GM19467 (cell line): ENCODE results near the gene SPG11.
"Not testable (repeated sequence)": the region's sequence is repeated elsewhere in the genome, so short reads cannot be mapped to it uniquely, and the experiment has no call there.

Source experiments
- ATAC-seq: cut with Tn5 transposase; IDR thresholded peaks from one replicate; pipeline ENCODE4 v1.9.1; 2021; ENCODE audit warnings: mild to moderate bottlenecking, moderate library complexity; ENCODE audit not compliant: unreplicated experiment

Gene SPG11

GRCh38 chr15:44676676-44677075, 13.2 kb upstream of the SPG11 start:
- no peak for ATAC-seq

GRCh38 chr15:44675911-44676310, 12.4 kb upstream of the SPG11 start:
- ATAC-seq, result no peak

- no peak for ATAC-seq
These were observed 10.2 kb upstream of the SPG11 start for GRCh38 chr15:44673639-44674038.

- no peak for ATAC-seq
These were observed 6.9 kb upstream of the SPG11 start for GRCh38 chr15:44670087-44670950.

GRCh38 chr15:44668921-44669320, 5.5 kb upstream of the SPG11 start:
- ATAC-seq, result no peak

- no peak for ATAC-seq
These were observed 3.5 kb upstream of the SPG11 start for GRCh38 chr15:44667039-44667360.

- no peak for ATAC-seq
These were observed 3.0 kb upstream of the SPG11 start for GRCh38 chr15:44666210-44667038.

- ATAC-seq, result peak; percentile 49
These were observed 718 bp downstream of the SPG11 start for GRCh38 chr15:44662478-44663409.

- ATAC-seq, result no peak
These were observed 1.9 kb downstream of the SPG11 start for GRCh38 chr15:44661576-44661975.

- ATAC-seq, result no peak
These were observed 4.4 kb downstream of the SPG11 start for GRCh38 chr15:44659056-44659455.

GRCh38 chr15:44657378-44657777, 6.1 kb downstream of the SPG11 start:
- ATAC-seq, result no peak

- ATAC-seq, result no peak
These were observed 6.5 kb downstream of the SPG11 start for GRCh38 chr15:44656913-44657312.

GRCh38 chr15:44656298-44656697, 7.2 kb downstream of the SPG11 start:
- no peak for ATAC-seq

- ATAC-seq, result no peak
These were observed 8.6 kb downstream of the SPG11 start for GRCh38 chr15:44654858-44655257.

GRCh38 chr15:44647637-44648036, 15.8 kb downstream of the SPG11 start:
- no peak for ATAC-seq

- no peak for ATAC-seq
These were observed 16.4 kb downstream of the SPG11 start for GRCh38 chr15:44647036-44647435.

GRCh38 chr15:44646460-44646859, 17.0 kb downstream of the SPG11 start:
- no peak for ATAC-seq

- ATAC-seq, result no peak
These were observed 21.8 kb downstream of the SPG11 start for GRCh38 chr15:44641651-44642050.

GRCh38 chr15:44636976-44637375, 26.5 kb downstream of the SPG11 start:
- ATAC-seq, result no peak

GRCh38 chr15:44633603-44634002, 29.9 kb downstream of the SPG11 start:
- ATAC-seq, result no peak

- not testable (repeated sequence) for ATAC-seq
These were observed 38.2 kb downstream of the SPG11 start for GRCh38 chr15:44625286-44625685.
